Heart left ventricle (tissue), 13 donors: Measurements from ENCODE around the gene FBLN2.

Experiments used
- CTCF ChIP-seq, 12 donors: fragments of 200-600 bp; sonication (generic) in 4 of 12; IDR thresholded peaks; one replicate each; pipeline versions ENCODE4 v1.5.0 to v1.8.0; 2018 to 2022; ENCODE audit warnings: antibody characterized with exemption in 12 of 12, mild to moderate bottlenecking in 5 of 12
- POLR2A ChIP-seq, 2 donors: fragments of 450-650 bp; IDR thresholded peaks; one replicate each; pipeline ENCODE4 v1.6.1; 2017; ENCODE audit warnings: antibody characterized with exemption in 2 of 2, mild to moderate bottlenecking in 2 of 2, moderate library complexity in 2 of 2
- donor health status: ischemic (EF 13 %, LVEDD 7.1; RV severe dilation, severe dysfunction).
- donor health status: DM: no; HTN: yes; CAD: no.
- donor health status: DM: no; HTN: no; CAD: no.
- donor health status: ischemic (EF 25% LVEDD 6.9; RV normal size, moderate dysfunction).
- donor health status: ischemic (EF 25% LVEDD 5.7; RV mildly dilated, moderate dysfunction).
- donor health status: ischemic (EF 35%, LVEDD 5.7; RV mildly dilated, moderate dysfunction).
- donor health status: nonischemic (EF 11% LVEDD 7.7; RV severe dilation, severe dysfunction).
- donor health status: DM: yes; HTN: yes; CAD: no.
- donor health status: PGD.
- donor health status: ischemic (EF 29% LVEDD 5.4; RV normal size, mild dysfunction).
- donor health status: nonischemic (EF 23%, LVEDD 6.1; RV moderate dilation, normal function).

- TF ChIP-seq CTCF (IDR thresholded peaks at IDR 0.05) (no peak), POLR2A (IDR thresholded peaks at IDR 0.05) (no peak)
These were observed 104.8 kb downstream of the FBLN2 start for GRCh38 chr3:13653631-13654279.
